OCI-LY7 (cell line): ENCODE results near the gene SCAMP5. TPM values are rescaled to one million over a fixed set of nuclear protein-coding genes. Genes with fewer than 3 reads are reported as not detected.

Source experiments
- BruUV-seq: library from RNA; stranded (reverse); fragments of 400-500 nt; replicated peaks from 2 replicates; lab custom pipeline; 2021; lab: Mats Ljungman, UMichigan
- CTCF ChIA-PET: fragments of 300-600 bp; sonication (Branson Sonifier 250); formaldehyde crosslinking; loops from one replicate; lab custom pipeline; 2022; ENCODE audit warnings: antibody characterized with exemption; ENCODE audit not compliant: unreplicated experiment; lab: Charles Lee
- POLR2A ChIA-PET: fragments of 300-600 bp; sonication (Branson Sonifier 250); formaldehyde crosslinking; loops from one replicate; lab custom pipeline; 2022; ENCODE audit warnings: antibody characterized with exemption; lab: Charles Lee
- DNase-seq: peaks from one replicate; pipeline ENCODE4 v3.0.0-alpha.2; 2015; ENCODE audit warnings: low spot score
- H2AFZ ChIP-seq: fragments of 200-600 bp; sonication (generic), shearing (Covaris generic); 2 replicates; pipeline ENCODE4 v1.6.1; 2014; ENCODE audit warnings: mild to moderate bottlenecking, antibody characterized with exemption, low read length, moderate library complexity
- H3K27ac ChIP-seq: fragments of 200-600 bp; sonication (generic); 2 replicates; pipeline ENCODE4 v1.5.1; 2014; ENCODE audit warnings: mixed run types, low read depth, mild to moderate bottlenecking, moderate library complexity, low read length, inconsistent platforms; ENCODE audit not compliant: poor library complexity, severe bottlenecking
- H3K36me3 ChIP-seq: fragments of 200-600 bp; sonication (generic); 2 replicates; pipeline ENCODE4 v1.6.1; 2014; ENCODE audit warnings: mild to moderate bottlenecking, antibody characterized with exemption, low read length, moderate library complexity, mixed read lengths; ENCODE audit not compliant: insufficient read depth
- H3K4me1 ChIP-seq: fragments of 200-600 bp; sonication (generic); 2 replicates; pipeline ENCODE4 v1.5.1; 2014; ENCODE audit warnings: mild to moderate bottlenecking, low read length; ENCODE audit not compliant: insufficient read depth, poor library complexity, severe bottlenecking
- H3K4me2 ChIP-seq: fragments of 200-600 bp; sonication (generic); 2 replicates; pipeline ENCODE4 v1.6.1; 2014; ENCODE audit warnings: mild to moderate bottlenecking, low read length
- H3K4me3 ChIP-seq: fragments of 200-600 bp; sonication (generic); 2 replicates; pipeline ENCODE4 v1.5.1; 2014; ENCODE audit warnings: mild to moderate bottlenecking, low read depth, low read length; ENCODE audit not compliant: poor library complexity, severe bottlenecking
- H3K79me2 ChIP-seq: fragments of 200-600 bp; sonication (generic); 2 replicates; pipeline ENCODE4 v1.6.1; 2016; ENCODE audit warnings: low read depth, mild to moderate bottlenecking, low read length, moderate library complexity, mixed read lengths; ENCODE audit not compliant: insufficient read depth
- H3K9me2 ChIP-seq: fragments of 200-600 bp; sonication (generic); 2 replicates; pipeline ENCODE4 v1.6.1; 2016; ENCODE audit warnings: mild to moderate bottlenecking, low read length, mixed read lengths; ENCODE audit not compliant: insufficient read depth
- H3K9me3 ChIP-seq: fragments of 200-600 bp; sonication (generic); 2 replicates; pipeline ENCODE4 v1.6.1; 2014; ENCODE audit warnings: mild to moderate bottlenecking, mixed run types, low read length, mixed read lengths
- H4K20me1 ChIP-seq: fragments of 200-600 bp; sonication (generic); 2 replicates; pipeline ENCODE4 v1.6.1; 2014; ENCODE audit warnings: mild to moderate bottlenecking, antibody characterized with exemption, low read length, moderate library complexity, mixed read lengths; ENCODE audit not compliant: insufficient read depth
- CTCF ChIP-seq: fragments of 200-600 bp; sonication (generic); conservative IDR thresholded peaks from 2 replicates; pipeline ENCODE4 v1.5.1; 2014; ENCODE audit warnings: mild to moderate bottlenecking, antibody characterized with exemption, low read length, moderate library complexity, mixed read lengths
- EZH2phosphoT487 ChIP-seq: fragments of 200-600 bp; sonication (generic); IDR thresholded peaks from 2 replicates; pipeline ENCODE4 v1.6.1; 2018; ENCODE audit warnings: low read depth, borderline replicate concordance, mild to moderate bottlenecking, mixed run types, antibody characterized with exemption, low read length, moderate library complexity, mixed read lengths
- intact Hi-C: fragments of 100-400 bp; cut with micrococcal nuclease; formaldehyde crosslinking; loops from one replicate; pipeline ENCODE4 v1.10.0; 2022; ENCODE audit not compliant: unreplicated experiment
- total RNA-seq, 2 experiments: library from RNA; depleted of rRNA in 1 of 2; stranded (reverse); fragments of >200 nt in 1 of 2; shearing (Covaris generic) in 1 of 2; gene quantifications; 2 replicates each; pipeline ENCODE4 v1.2.3, GENCODE V29; 2014 to 2022

SCAMP5 gene
- total RNA-seq, 2 experiments from 2014 or later: 29.4 to 43.7 TPM

DNA sequence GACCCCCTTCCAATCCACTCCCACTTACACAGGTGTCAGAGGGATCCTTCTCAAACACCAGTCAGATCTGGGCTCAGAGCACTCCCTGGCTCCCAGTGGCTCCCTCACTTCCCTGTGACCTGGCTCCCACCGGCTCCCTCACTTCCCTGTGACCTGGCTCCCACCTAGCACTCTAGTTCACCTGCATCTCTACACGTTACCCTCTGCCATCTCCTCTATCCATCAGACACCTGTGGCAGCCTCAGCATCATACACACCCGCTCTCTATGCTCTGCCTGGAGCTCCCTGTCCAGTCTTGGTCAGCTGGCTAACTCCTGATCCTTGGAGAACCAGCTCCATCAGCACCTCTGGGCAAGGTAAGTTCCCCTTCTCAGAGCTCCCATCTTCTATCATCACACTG lies 44.4 kb upstream of the SCAMP5 start:
- Histone ChIP-seq H3K9me3 (no peaks in the 10 kb centered on the region), H4K20me1 (no peaks in the 10 kb centered on the region), H3K4me2 (no peak overlapping the region), H3K36me3 (no peaks in the 10 kb centered on the region), H3K4me1 (peaks cover 29% of the 10 kb centered on the region), H2AFZ (no peak overlapping the region), H3K9me2 (no peaks in the 10 kb centered on the region), H3K4me3 (no peak overlapping the region), H3K79me2 (no peaks in the 10 kb centered on the region), H3K27ac (no peak overlapping the region)
- ChIA-PET CTCF (interaction anchor here (0.9 to 1.5 kb wide), 4 partner anchors 10 to 49 kb away, joined by 3 to 7 read pairs (median 4); no protein-coding TSS in a partner anchor), POLR2A (interaction anchor here (0.5 to 0.9 kb wide), 2 partner anchors 17 to 422 kb away, joined by 3 read pairs; no protein-coding TSS in a partner anchor)
- TF ChIP-seq CTCF: no peak
- intact Hi-C loops: loop anchor here (2.0 kb wide), 1 partner anchor 318 kb away; no protein-coding TSS in a partner anchor
- no peak for DNase-seq
- no TSS peak for BruUV-seq

DNA sequence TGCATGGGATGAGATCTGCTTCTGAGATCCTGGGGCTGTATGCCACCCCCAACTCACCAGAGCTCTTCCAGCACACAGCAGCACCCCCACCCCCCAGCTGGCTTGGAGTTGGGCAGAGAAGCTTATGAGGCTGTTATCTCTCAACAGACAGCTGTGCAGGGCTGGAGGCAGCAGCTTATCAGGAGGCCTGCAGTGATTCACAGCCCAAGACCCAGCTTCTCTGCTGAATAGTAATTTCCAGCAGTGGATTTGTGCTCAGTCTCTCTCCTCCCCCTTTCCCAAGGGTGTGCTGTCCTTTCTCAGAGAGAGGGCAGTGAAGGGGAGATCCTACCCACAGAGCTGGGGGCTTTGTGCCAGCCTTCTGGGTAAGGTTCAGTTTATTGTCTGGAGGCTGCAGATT lies 40.8 kb upstream of the SCAMP5 start:
- Histone ChIP-seq H3K4me3 (peak overlapping the region; percentile 65), H3K36me3 (no peaks in the 10 kb centered on the region), H3K9me2 (no peaks in the 10 kb centered on the region), H4K20me1 (no peaks in the 10 kb centered on the region), H3K79me2 (no peaks in the 10 kb centered on the region), H3K4me1 (peaks cover 47% of the 10 kb centered on the region), H3K9me3 (no peaks in the 10 kb centered on the region), H2AFZ (no peak overlapping the region), H3K27ac (no peak overlapping the region), H3K4me2 (peak overlapping the region; percentile 89)
- TF ChIP-seq CTCF (no peak), EZH2phosphoT487 (no peak)
- intact Hi-C loops: no loop called here
- ChIA-PET POLR2A (no interaction called here), CTCF (no interaction called here)
- no TSS peak for BruUV-seq
- DNase-seq: no peak

DNA sequence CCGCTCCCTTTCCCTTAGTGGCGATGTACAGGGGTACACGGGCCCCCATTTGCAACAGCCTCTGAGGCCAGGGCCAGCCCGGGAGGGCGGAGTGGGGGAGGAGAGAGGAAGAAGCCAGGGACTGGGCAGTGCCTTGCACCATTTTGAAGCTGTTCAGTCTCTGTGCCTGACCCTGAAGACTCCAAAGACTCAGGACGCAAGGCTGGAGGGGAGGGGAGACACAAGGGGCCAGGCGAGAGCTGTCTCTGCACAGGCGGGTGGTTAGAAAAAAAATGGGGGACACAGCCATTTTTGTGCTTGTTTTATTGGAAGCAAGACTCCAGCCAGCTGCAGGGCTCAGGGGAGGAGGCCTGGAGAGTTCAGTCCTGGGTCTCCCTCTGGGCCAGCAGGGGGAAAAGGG lies 40.3 kb upstream of the SCAMP5 start:
- no TSS peak for BruUV-seq
- no peaks in the 10 kb centered on the region for H4K20me1 ChIP-seq
- peaks cover 52% of the 10 kb centered on the region for H3K4me1 ChIP-seq
- H3K9me2 ChIP-seq: no peaks in the 10 kb centered on the region
- intact Hi-C loops: loop anchor here (5.0 kb wide), 1 partner anchor 247 kb away; the partner anchor contains the start of gene C15orf39
- no peaks in the 10 kb centered on the region for H3K79me2 ChIP-seq
- no peaks in the 10 kb centered on the region for H3K36me3 ChIP-seq
- CTCF ChIA-PET: no interaction called here
- TF ChIP-seq EZH2phosphoT487 (no peak), CTCF (no peak)
- peak overlapping the region; percentile 65 for H3K4me3 ChIP-seq
- H2AFZ ChIP-seq: no peak overlapping the region
- POLR2A ChIA-PET: interaction anchor here (0.6 kb wide), 1 partner anchor 95 kb away, joined by 6 read pairs; no protein-coding TSS in a partner anchor
- H3K9me3 ChIP-seq: no peaks in the 10 kb centered on the region
- no peak for DNase-seq
- peak overlapping the region; percentile 89 for H3K4me2 ChIP-seq
- no peak overlapping the region for H3K27ac ChIP-seq
